HCT116 (cell line): ENCODE results near the gene ADM5. TPM values are rescaled to one million over a fixed set of nuclear protein-coding genes. Genes with fewer than 3 reads are reported as not detected.

Source experiments
- ATAC-seq: fragments of 200-7000 bp; cut with Tn5 transposase; 2 replicates; pipeline ENCODE4 v1.9.1; 2020; ENCODE audit warnings: mild to moderate bottlenecking, moderate library complexity
- BruUV-seq: library from RNA; stranded (reverse); fragments of 400-500 nt; replicated peaks from 2 replicates; lab custom pipeline; 2021; lab: Mats Ljungman, UMichigan
- CTCF ChIA-PET: fragments of 300-600 bp; sonication (Branson Sonifier 250); formaldehyde crosslinking; loops from one replicate; lab custom pipeline; 2021; ENCODE audit warnings: antibody characterized with exemption; lab: Charles Lee
- POLR2A ChIA-PET: fragments of 300-600, 350-600 bp; sonication (Branson Sonifier 250); formaldehyde crosslinking; loops from one replicate; lab custom pipeline; 2021; ENCODE audit warnings: antibody characterized with exemption; lab: Charles Lee
- RAD21 ChIA-PET, 2 experiments: fragments of 300-600 bp; sonication (Branson Sonifier 250); formaldehyde crosslinking; loops; one replicate each; lab custom pipeline; 2023; ENCODE audit warnings: low total read pairs in 2 of 2; ENCODE audit not compliant: uncharacterized antibody in 2 of 2, unreplicated experiment in 2 of 2, low non-redundant PET in 1 of 2; lab: Charles Lee
- DNase-seq: peaks from one replicate; pipeline ENCODE4 v3.0.0-alpha.2; 2010; ENCODE audit warnings: low read depth, low spot score
- H2AFZ ChIP-seq: fragments of 200-600 bp; shearing (Covaris generic), sonication (generic); 2 replicates; pipeline ENCODE4 v1.6.1; 2017; ENCODE audit warnings: low read depth, mixed run types, mixed read lengths, antibody characterized with exemption, low read length; ENCODE audit not compliant: poor library complexity, severe bottlenecking
- H3K27ac ChIP-seq: 2 replicates; pipeline ENCODE4 v1.5.1; 2012; ENCODE audit warnings: low read depth, low read length
- H3K27me3 ChIP-seq: fragments of 200-600 bp; sonication (generic); 2 replicates; pipeline ENCODE4 v1.6.1; 2016; ENCODE audit warnings: mixed run types, low read length, mixed read lengths; ENCODE audit not compliant: insufficient read depth
- H3K36me3 ChIP-seq, 2 experiments: fragments of 200-500 bp in 1 of 2; fragments of 200-600 bp in 1 of 2; sonication (Bioruptor generic) in 1 of 2; sonication (generic) in 1 of 2; 2 replicates each; pipeline versions ENCODE4 v1.5.1 to v1.6.1; 2014 to 2016; ENCODE audit warnings: low read length in 2 of 2, inconsistent platforms in 1 of 2, mixed read lengths in 1 of 2, mixed run types in 1 of 2; ENCODE audit not compliant: insufficient read depth in 2 of 2, control insufficient read depth in 1 of 2
- H3K4me1 ChIP-seq, 2 experiments: fragments of 200-600 bp in 1 of 2; sonication (generic) in 1 of 2; 2 replicates each; pipeline versions ENCODE4 v1.5.1 to v1.6.1; 2012 to 2017; ENCODE audit warnings: low read length in 2 of 2, inconsistent platforms in 1 of 2, mild to moderate bottlenecking in 1 of 2, mixed read lengths in 1 of 2, mixed run types in 1 of 2, moderate library complexity in 1 of 2; ENCODE audit not compliant: insufficient read depth in 2 of 2, control insufficient read depth in 1 of 2
- H3K4me2 ChIP-seq: fragments of 200-600 bp; sonication (generic); 2 replicates; pipeline ENCODE4 v1.6.1; 2017; ENCODE audit warnings: mixed run types, low read length, mixed read lengths
- H3K4me3 ChIP-seq, 2 experiments: fragments of 200-600 bp in 1 of 2; sonication (generic) in 1 of 2; replicated peaks in 1 of 2; 2 replicates each; pipeline ENCODE4 v1.5.1; 2011 to 2016; ENCODE audit warnings: low read length in 2 of 2, control low read depth in 1 of 2, low read depth in 1 of 2, mild to moderate bottlenecking in 1 of 2, mixed read lengths in 1 of 2, mixed run types in 1 of 2
- H3K79me2 ChIP-seq: fragments of 200-600 bp; sonication (generic); 2 replicates; pipeline ENCODE4 v1.6.1; 2017; ENCODE audit warnings: mild to moderate bottlenecking, mixed run types, low read length, moderate library complexity, mixed read lengths; ENCODE audit not compliant: insufficient read depth
- H3K9ac ChIP-seq: fragments of 200-600 bp; sonication (generic); 2 replicates; pipeline ENCODE4 v1.6.1; 2016; ENCODE audit warnings: low read length, mixed read lengths
- H3K9me2 ChIP-seq: fragments of 200-600 bp; sonication (generic), shearing (Covaris generic); 2 replicates; pipeline ENCODE4 v1.6.1; 2017; ENCODE audit warnings: mixed run types, mild to moderate bottlenecking, moderate library complexity; ENCODE audit not compliant: insufficient read depth
- H3K9me3 ChIP-seq, 2 experiments: fragments of 200-500 bp in 1 of 2; fragments of 200-600 bp in 1 of 2; sonication (Bioruptor generic) in 1 of 2; sonication (generic) in 1 of 2; 2 replicates each; pipeline ENCODE4 v1.6.1; 2014 to 2017; ENCODE audit warnings: low read length in 2 of 2, mixed read lengths in 2 of 2, inconsistent platforms in 1 of 2, low read depth in 1 of 2, mild to moderate bottlenecking in 1 of 2, mixed run types in 1 of 2, moderate library complexity in 1 of 2; ENCODE audit not compliant: control insufficient read depth in 1 of 2, insufficient read depth in 1 of 2
- H4K20me1 ChIP-seq: fragments of 200-600 bp; sonication (generic), shearing (Covaris generic); 2 replicates; pipeline ENCODE4 v1.6.1; 2017; ENCODE audit warnings: mixed run types, mild to moderate bottlenecking, moderate library complexity; ENCODE audit not compliant: insufficient read depth
- CTCF ChIP-seq, 3 experiments: fragments of 200-600 bp in 1 of 3; sonication (generic) in 1 of 3; IDR thresholded peaks in 2 of 3; conservative IDR thresholded peaks in 1 of 3; 2 replicates each; pipeline ENCODE4 v1.5.1; 2012 to 2017; ENCODE audit warnings: low read depth in 2 of 3, low read length in 2 of 3, antibody characterized with exemption in 1 of 3, borderline replicate concordance in 1 of 3, control low read depth in 1 of 3, mild to moderate bottlenecking in 1 of 3, mixed read lengths in 1 of 3, mixed run types in 1 of 3, moderate library complexity in 1 of 3; ENCODE audit not compliant: insufficient read depth in 1 of 3
- FOSL1 ChIP-seq: IDR thresholded peaks from 2 replicates; pipeline ENCODE4 v1.6.1; 2012; ENCODE audit warnings: low read depth
- POLR2A ChIP-seq: IDR thresholded peaks from 2 replicates; pipeline ENCODE4 v1.7.0; 2011; ENCODE audit warnings: borderline replicate concordance; ENCODE audit not compliant: insufficient read depth, insufficient read length; ENCODE audit errors: extremely low read depth
- POLR2AphosphoS5 ChIP-seq: IDR thresholded peaks from 2 replicates; pipeline ENCODE4 v1.6.1; 2011; ENCODE audit warnings: mild to moderate bottlenecking, low read depth, low read length, moderate library complexity
- RAD21 ChIP-seq: IDR thresholded peaks from 2 replicates; pipeline ENCODE4 v1.6.1; 2012; ENCODE audit warnings: low read depth, mild to moderate bottlenecking
- ZFX ChIP-seq: fragments of 450-650 bp; IDR thresholded peaks from 2 replicates; pipeline ENCODE4 v1.6.1; 2017
- intact Hi-C: fragments of 100-400 bp; cut with micrococcal nuclease; formaldehyde crosslinking; loops from 2 replicates; pipeline ENCODE4 v1.10.0; 2022
- total RNA-seq: library from RNA; stranded (reverse); gene quantifications from one replicate; pipeline ENCODE4 v1.2.1, GENCODE V29; 2021; ENCODE audit not compliant: unreplicated experiment
- TF ChIP-seq, protein P1 (sequence below): IDR thresholded peaks from 2 replicates; pipeline ENCODE4 v1.6.1; 2011; ENCODE audit warnings: mild to moderate bottlenecking, low read length, moderate library complexity; ENCODE audit not compliant: insufficient replicate concordance; ENCODE audit errors: extremely low read depth
- TF ChIP-seq, protein P2 (sequence below): IDR thresholded peaks from 2 replicates; pipeline ENCODE4 v1.6.1; 2012

Gene ADM5
- total RNA-seq, 1 experiment from 2014 or later, result 12.1 TPM

GRCh38 chr19:49641688-49642491 lies 47.5 kb upstream of the ADM5 start, which contains the start of gene SCAF1 (continued):
- TF ChIP-seq, protein P1, sequence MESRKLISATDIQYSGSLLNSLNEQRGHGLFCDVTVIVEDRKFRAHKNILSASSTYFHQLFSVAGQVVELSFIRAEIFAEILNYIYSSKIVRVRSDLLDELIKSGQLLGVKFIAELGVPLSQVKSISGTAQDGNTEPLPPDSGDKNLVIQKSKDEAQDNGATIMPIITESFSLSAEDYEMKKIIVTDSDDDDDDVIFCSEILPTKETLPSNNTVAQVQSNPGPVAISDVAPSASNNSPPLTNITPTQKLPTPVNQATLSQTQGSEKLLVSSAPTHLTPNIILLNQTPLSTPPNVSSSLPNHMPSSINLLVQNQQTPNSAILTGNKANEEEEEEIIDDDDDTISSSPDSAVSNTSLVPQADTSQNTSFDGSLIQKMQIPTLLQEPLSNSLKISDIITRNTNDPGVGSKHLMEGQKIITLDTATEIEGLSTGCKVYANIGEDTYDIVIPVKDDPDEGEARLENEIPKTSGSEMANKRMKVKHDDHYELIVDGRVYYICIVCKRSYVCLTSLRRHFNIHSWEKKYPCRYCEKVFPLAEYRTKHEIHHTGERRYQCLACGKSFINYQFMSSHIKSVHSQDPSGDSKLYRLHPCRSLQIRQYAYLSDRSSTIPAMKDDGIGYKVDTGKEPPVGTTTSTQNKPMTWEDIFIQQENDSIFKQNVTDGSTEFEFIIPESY, result peak; percentile 65
- no peak for TF ChIP-seq CTCF (IDR thresholded peaks at IDR 0.05 in 2 of 3, conservative IDR thresholded peaks at IDR 0.05 in 1 of 3; ENCODE audit: borderline replicate concordance in 1 of 3, insufficient read depth in 1 of 3, low read depth in 2 of 3, low read length in 2 of 3)
- TF ChIP-seq FOSL1, result no peak
- TF ChIP-seq, protein P2, sequence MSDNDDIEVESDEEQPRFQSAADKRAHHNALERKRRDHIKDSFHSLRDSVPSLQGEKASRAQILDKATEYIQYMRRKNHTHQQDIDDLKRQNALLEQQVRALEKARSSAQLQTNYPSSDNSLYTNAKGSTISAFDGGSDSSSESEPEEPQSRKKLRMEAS, result no peak; the same call in 1 of the 2 replicates
- peak; percentile 90 for TF ChIP-seq POLR2AphosphoS5

DNA sequence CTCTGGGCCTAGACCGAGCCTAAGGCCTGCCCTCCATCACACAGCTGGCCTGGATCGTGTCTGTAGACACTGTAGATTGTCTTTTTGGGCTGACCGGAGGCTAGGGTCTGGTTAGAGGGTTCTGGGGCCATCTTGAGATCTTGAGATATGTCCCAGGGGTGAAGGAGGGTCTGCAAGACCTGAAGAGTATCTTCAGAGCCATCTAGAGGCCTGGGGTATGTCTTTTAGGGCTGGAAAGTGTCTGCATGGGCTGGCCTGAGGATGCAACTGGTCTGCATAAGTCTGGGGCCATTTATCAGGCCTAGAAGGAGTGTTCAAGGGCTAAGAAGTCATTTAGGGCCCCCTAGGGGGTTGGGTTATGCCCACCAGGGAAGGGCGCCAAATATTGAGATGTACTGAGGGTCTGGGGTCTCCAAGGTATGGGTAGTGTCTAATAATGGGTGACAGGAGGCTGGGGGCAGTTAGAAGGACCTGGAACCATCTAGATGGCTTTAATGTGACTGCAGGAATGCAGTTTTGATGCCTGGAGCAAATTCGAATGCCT lies 46.8 kb upstream of the ADM5 start:
- ATAC-seq (no peak), DNase-seq (no peak)
- Histone ChIP-seq H3K4me1 (peaks cover 15 to 37% of the 10 kb centered on the region in 2 experiments), H3K4me3 (peak overlapping the region; percentile 75 to 92), H3K9me2 (no peaks in the 10 kb centered on the region), H3K4me2 (peak overlapping the region; percentile 81), H4K20me1 (no peaks in the 10 kb centered on the region), H3K9ac (peak overlapping the region; percentile 99), H3K79me2 (peaks cover 64% of the 10 kb centered on the region), H3K27ac (peak overlapping the region; percentile 90), H3K27me3 (no peaks in the 10 kb centered on the region), H3K36me3 (peaks cover 13 to 16% of the 10 kb centered on the region in 2 experiments; a peak in 3 of 4 replicates), H2AFZ (no peak overlapping the region), H3K9me3 (no peaks in the 10 kb centered on the region)
- ChIA-PET RAD21 (no interaction called here), POLR2A (interaction anchor here (0.6 to 3.0 kb wide), 7 partner anchors 14 to 147 kb away, joined by 3 to 92 read pairs (median 4); partner anchors contain the start of genes BCL2L12, IRF3, PRMT1 and RPS11), CTCF (interaction anchor here (1.0 to 1.1 kb wide), 2 partner anchors 22 to 33 kb away, joined by 3 read pairs; no protein-coding TSS in a partner anchor)
- BruUV-seq, result no TSS peak
- TF ChIP-seq ZFX (peak; percentile 42), POLR2A (no peak), RAD21 (no peak)
- intact Hi-C loops, result loop anchor here (1.0 kb wide), 1 partner anchor 22 kb away; no protein-coding TSS in a partner anchor
